Gastroesophageal sphincter (tissue), 3 donors: Measurements from ENCODE around the gene BLOC1S4.

Experiments used
- POLR2A ChIP-seq, 2 donors: fragments of 450-650 bp; IDR thresholded peaks; one replicate each; pipeline ENCODE4 v1.6.1; 2017; ENCODE audit warnings: antibody characterized with exemption in 2 of 2, mild to moderate bottlenecking in 2 of 2, moderate library complexity in 1 of 2
- TF ChIP-seq, protein P1 (sequence below), 4 experiments: fragments of 200-600 bp in 2 of 4; fragments of 450-650 bp in 2 of 4; sonication (generic) in 1 of 4; IDR thresholded peaks; one replicate each; pipeline ENCODE4 v1.5.1; 2017 to 2019; ENCODE audit warnings: antibody characterized with exemption in 4 of 4, mild to moderate bottlenecking in 2 of 4, moderate library complexity in 2 of 4

DNA sequence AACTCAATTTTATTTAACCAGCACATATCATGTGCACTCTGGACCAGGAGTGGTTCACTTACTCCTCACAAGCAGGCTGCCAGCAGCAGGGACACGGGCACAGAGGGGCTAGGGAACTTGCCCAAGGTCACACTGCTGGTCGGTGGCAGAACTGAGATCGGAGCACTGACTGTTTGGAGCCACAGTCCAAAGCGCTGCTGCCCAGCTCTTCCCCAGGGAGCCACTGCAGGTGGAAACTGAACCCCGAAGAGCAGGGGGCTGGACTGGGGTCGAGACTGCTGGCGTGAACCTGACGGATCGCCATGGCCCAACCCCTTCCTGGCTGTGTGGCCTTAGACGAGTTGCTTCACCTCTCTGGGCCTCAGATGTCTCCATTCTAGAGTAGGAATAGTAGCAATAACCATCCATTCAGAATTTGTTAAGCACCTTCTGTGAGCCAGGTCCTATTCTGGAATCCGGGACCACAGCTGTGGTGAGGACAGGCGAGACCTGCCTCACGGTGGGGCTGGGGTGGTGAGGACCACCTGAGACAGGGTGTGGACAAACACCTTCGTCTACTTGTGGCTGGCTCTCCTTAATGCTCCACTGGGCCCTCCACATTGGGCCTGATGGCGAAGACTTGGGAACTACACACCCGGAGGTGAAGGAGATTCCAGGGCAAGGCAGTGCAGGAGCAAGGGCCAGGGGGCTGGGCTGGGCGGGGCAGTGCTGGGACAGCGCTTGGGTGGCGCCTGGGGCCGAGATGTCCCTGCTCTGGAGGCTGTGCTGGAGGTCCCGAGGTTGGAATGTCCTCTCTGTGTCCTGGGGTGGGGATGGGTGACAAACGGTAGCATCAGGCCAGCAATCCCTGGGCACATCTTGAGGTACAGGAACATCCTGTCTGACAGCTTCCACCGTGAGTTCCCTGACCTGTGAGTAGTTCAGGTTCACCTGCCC lies 34.6 kb downstream of the BLOC1S4 start:
- TF ChIP-seq, protein P1, sequence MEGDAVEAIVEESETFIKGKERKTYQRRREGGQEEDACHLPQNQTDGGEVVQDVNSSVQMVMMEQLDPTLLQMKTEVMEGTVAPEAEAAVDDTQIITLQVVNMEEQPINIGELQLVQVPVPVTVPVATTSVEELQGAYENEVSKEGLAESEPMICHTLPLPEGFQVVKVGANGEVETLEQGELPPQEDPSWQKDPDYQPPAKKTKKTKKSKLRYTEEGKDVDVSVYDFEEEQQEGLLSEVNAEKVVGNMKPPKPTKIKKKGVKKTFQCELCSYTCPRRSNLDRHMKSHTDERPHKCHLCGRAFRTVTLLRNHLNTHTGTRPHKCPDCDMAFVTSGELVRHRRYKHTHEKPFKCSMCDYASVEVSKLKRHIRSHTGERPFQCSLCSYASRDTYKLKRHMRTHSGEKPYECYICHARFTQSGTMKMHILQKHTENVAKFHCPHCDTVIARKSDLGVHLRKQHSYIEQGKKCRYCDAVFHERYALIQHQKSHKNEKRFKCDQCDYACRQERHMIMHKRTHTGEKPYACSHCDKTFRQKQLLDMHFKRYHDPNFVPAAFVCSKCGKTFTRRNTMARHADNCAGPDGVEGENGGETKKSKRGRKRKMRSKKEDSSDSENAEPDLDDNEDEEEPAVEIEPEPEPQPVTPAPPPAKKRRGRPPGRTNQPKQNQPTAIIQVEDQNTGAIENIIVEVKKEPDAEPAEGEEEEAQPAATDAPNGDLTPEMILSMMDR (IDR thresholded peaks at IDR 0.05): no peak
- no peak for TF ChIP-seq POLR2A (IDR thresholded peaks at IDR 0.05)
